Natural killer cell (primary cell): ENCODE results near the gene INPP4B. TPM values are rescaled to one million over a fixed set of nuclear protein-coding genes. Genes with fewer than 3 reads are reported as not detected.

ENCODE experiments used
- ATAC-seq, 3 donors: fragments of 150-1000 bp in 2 of 3; fragments of 200-7000 bp in 1 of 3; cut with Tn5 transposase; 1 replicate in 1 of 3; 2 replicates in 2 of 3; pipeline ENCODE4 v1.10.0; 2021; ENCODE audit warnings: mild to moderate bottlenecking in 2 of 3, moderate library complexity in 2 of 3
- DNase-seq, 2 donors: peaks; one replicate each; pipeline versions ENCODE4 v3.0.0 to v3.0.0-alpha.2; 2013 to 2021; ENCODE audit warnings: mixed read lengths in 1 of 2
- H3K27ac ChIP-seq: one replicate; pipeline ENCODE4 v1.5.1; 2013; ENCODE audit warnings: mild to moderate bottlenecking, low read length
- H3K27me3 ChIP-seq: one replicate; pipeline ENCODE4 v1.6.1; 2013; ENCODE audit warnings: low read length; ENCODE audit not compliant: control insufficient read depth, insufficient read depth
- H3K36me3 ChIP-seq: one replicate; pipeline ENCODE4 v1.6.1; 2013; ENCODE audit warnings: low read length; ENCODE audit not compliant: control insufficient read depth, insufficient read depth
- H3K4me1 ChIP-seq: one replicate; pipeline ENCODE4 v1.6.1; 2013; ENCODE audit warnings: low read length; ENCODE audit not compliant: control insufficient read depth, insufficient read depth
- H3K4me3 ChIP-seq: one replicate; pipeline ENCODE4 v1.5.1; 2013; ENCODE audit warnings: low read length
- H3K9me3 ChIP-seq: one replicate; pipeline ENCODE4 v1.6.1; 2013; ENCODE audit warnings: low read length; ENCODE audit not compliant: control insufficient read depth, insufficient read depth
- H3K27ac Mint-ChIP-seq, 2 donors: one replicate each; pipeline ENCODE4 v1.8.0; 2022; ENCODE audit warnings: mild to moderate bottlenecking in 2 of 2, mixed read lengths in 2 of 2, moderate library complexity in 1 of 2
- H3K27me3 Mint-ChIP-seq, 2 donors: one replicate each; pipeline ENCODE4 v1.8.0; 2022; ENCODE audit warnings: low read depth in 2 of 2, mixed read lengths in 2 of 2
- H3K36me3 Mint-ChIP-seq: one replicate; pipeline ENCODE4 v1.8.0; 2022; ENCODE audit warnings: mixed read lengths
- H3K4me1 Mint-ChIP-seq, 2 donors: one replicate each; pipeline ENCODE4 v1.8.0; 2022; ENCODE audit warnings: mixed read lengths in 2 of 2
- H3K4me3 Mint-ChIP-seq: one replicate; pipeline ENCODE4 v1.8.0; 2022; ENCODE audit warnings: mild to moderate bottlenecking, moderate library complexity, mixed read lengths
- H3K9me3 Mint-ChIP-seq, 2 donors: one replicate each; pipeline ENCODE4 v1.8.0; 2022; ENCODE audit warnings: mixed read lengths in 2 of 2
- CTCF ChIP-seq: fragments of 200-600 bp; IDR thresholded peaks from one replicate; pipeline ENCODE4 v1.8.0; 2022; ENCODE audit warnings: antibody characterized with exemption
- WGBS: methylation state at CpG from one replicate; pipeline ENCODE4 v1.1.7; 2013; ENCODE audit warnings: missing lambda C conversion rate; ENCODE audit not compliant: insufficient coverage; 5-methylcytosine and 5-hydroxymethylcytosine counted together
- intact Hi-C: fragments of 100-400 bp; cut with micrococcal nuclease; formaldehyde crosslinking; loops from one replicate; pipeline ENCODE4 v1.14.2; 2022
- total RNA-seq, 4 donors: library from RNA; stranded (reverse); fragments of 120-200 nt in 1 of 4; gene quantifications; one replicate each; pipeline versions ENCODE4 v1.2.3 to v1.2.4, GENCODE V29; 2013 to 2022

INPP4B gene
- total RNA-seq, 3 donors from 2014 or later (not counting 1 experiment from before 2014, with no cell fraction given) = 2.4 to 6.2 (median 4.5) TPM

GRCh38 chr4:142554412-142554811, 291.7 kb downstream of the INPP4B start:
- Mint-ChIP-seq H3K27ac (no peak overlapping the region), H3K4me3 (no peak overlapping the region), H3K36me3 (no peaks in the 10 kb centered on the region), H3K9me3 (peaks cover 2 to 3% of the 10 kb centered on the region in 2 donors), H3K27me3 (no peaks in the 10 kb centered on the region), H3K4me1 (no peaks in the 10 kb centered on the region)
- Histone ChIP-seq H3K27ac (no peak overlapping the region), H3K4me3 (no peak overlapping the region), H3K36me3 (no peaks in the 10 kb centered on the region), H3K9me3 (no peaks in the 10 kb centered on the region), H3K4me1 (no peaks in the 10 kb centered on the region), H3K27me3 (no peaks in the 10 kb centered on the region)
- intact Hi-C loops = no loop called here
- DNase-seq (no peak), ATAC-seq (no peak)
- TF ChIP-seq CTCF = no peak
- 100% methylated on average over 1 of the region's 1 CpG for WGBS

DNA sequence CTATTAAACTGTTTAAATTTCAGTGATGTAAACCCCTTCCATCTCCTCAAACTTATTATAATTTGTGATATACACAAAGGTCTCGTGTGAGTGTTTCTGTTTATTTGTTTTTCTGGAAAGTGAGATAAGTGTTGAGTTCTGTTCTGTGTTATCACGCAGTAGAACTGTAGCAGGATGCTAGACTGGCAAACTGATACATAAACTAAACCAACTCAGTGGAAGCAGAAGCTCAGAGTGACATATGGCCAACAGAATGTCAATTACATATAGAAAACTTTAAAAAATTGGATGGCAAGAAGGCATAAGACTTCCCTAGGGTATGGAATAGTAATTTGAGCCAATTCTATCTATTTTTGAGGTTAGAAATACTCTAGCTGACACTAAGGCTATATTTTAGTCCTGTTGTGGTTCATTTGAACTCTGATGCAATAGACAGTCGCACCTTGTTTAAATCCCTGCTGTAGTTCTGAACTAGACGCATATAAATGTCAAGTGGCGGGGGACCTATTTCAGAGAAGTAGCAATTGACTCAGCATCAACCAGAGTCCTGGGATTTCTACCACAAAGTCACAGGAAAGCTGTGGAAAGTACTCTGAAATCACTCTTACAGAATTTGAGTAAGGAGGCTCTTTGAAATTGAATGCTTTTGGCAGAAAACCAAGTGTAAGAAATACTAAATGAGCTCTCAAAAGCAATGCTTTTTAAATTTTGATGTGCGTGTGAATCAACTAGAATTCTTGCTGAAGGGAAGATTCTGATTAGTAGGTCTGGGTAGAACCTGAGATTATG, 294.4 kb downstream of the INPP4B start:
- intact Hi-C loops = no loop called here
- 96% methylated on average over 4 of the region's 6 CpGs for WGBS
- no peak for ATAC-seq
- Mint-ChIP-seq H3K4me1 (no peaks in the 10 kb centered on the region), H3K9me3 (peaks cover 2 to 5% of the 10 kb centered on the region in 2 donors), H3K27ac (no peak overlapping the region), H3K4me3 (no peak overlapping the region), H3K27me3 (no peaks in the 10 kb centered on the region), H3K36me3 (no peaks in the 10 kb centered on the region)
- Histone ChIP-seq H3K4me3 (no peak overlapping the region), H3K27ac (no peak overlapping the region), H3K36me3 (no peaks in the 10 kb centered on the region), H3K27me3 (no peaks in the 10 kb centered on the region), H3K4me1 (no peaks in the 10 kb centered on the region), H3K9me3 (no peaks in the 10 kb centered on the region)
- no peak for DNase-seq
- no peak for TF ChIP-seq CTCF

GRCh38 chr4:142550965-142551364, 295.1 kb downstream of the INPP4B start:
- Mint-ChIP-seq H3K27ac (no peak overlapping the region), H3K36me3 (no peaks in the 10 kb centered on the region), H3K4me3 (no peak overlapping the region), H3K27me3 (no peaks in the 10 kb centered on the region), H3K4me1 (no peaks in the 10 kb centered on the region), H3K9me3 (peaks cover 5 to 8% of the 10 kb centered on the region in 2 donors)
- Histone ChIP-seq H3K27me3 (no peaks in the 10 kb centered on the region), H3K27ac (no peak overlapping the region), H3K36me3 (no peaks in the 10 kb centered on the region), H3K4me3 (no peak overlapping the region), H3K4me1 (no peaks in the 10 kb centered on the region), H3K9me3 (no peaks in the 10 kb centered on the region)
- DNase-seq = no peak
- TF ChIP-seq CTCF = no peak
- no peak for ATAC-seq
- WGBS = 96% methylated on average over 5 of the region's 5 CpGs
- intact Hi-C loops = no loop called here
